Raji (cell line): Measurements from ENCODE around the gene MLANA.

Experiments
- POLR2A ChIP-seq: IDR thresholded peaks from 2 replicates; pipeline ENCODE4 v1.6.1; 2011; ENCODE audit warnings: low read depth, low read length, control low read depth; ENCODE audit not compliant: insufficient read depth

MLANA gene, protein sequence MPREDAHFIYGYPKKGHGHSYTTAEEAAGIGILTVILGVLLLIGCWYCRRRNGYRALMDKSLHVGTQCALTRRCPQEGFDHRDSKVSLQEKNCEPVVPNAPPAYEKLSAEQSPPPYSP

DNA sequence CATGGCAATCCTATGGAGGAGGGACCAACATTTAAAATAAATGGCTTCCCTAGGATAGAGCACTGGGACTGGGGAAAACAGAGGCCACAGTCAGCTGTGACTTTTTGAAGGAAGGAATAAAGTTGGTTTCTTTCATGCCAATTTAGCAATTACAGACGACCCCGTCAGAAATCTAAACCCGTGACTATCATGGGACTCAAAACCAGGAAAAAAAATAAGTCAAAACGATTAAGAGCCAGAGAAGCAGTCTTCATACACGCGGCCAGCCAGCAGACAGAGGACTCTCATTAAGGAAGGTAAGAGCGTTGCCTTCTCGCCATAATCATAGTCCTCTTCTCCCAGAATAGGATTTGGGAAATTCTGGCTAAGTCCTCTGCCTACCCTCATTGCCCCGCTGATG is at the start of gene MLANA:
MLANA (plus strand) TSS at position 249 of the 400 bp plus-strand sequence. CDS start 1,586 bp downstream, outside the sequence.
- TF ChIP-seq POLR2A, result no peak

DNA sequence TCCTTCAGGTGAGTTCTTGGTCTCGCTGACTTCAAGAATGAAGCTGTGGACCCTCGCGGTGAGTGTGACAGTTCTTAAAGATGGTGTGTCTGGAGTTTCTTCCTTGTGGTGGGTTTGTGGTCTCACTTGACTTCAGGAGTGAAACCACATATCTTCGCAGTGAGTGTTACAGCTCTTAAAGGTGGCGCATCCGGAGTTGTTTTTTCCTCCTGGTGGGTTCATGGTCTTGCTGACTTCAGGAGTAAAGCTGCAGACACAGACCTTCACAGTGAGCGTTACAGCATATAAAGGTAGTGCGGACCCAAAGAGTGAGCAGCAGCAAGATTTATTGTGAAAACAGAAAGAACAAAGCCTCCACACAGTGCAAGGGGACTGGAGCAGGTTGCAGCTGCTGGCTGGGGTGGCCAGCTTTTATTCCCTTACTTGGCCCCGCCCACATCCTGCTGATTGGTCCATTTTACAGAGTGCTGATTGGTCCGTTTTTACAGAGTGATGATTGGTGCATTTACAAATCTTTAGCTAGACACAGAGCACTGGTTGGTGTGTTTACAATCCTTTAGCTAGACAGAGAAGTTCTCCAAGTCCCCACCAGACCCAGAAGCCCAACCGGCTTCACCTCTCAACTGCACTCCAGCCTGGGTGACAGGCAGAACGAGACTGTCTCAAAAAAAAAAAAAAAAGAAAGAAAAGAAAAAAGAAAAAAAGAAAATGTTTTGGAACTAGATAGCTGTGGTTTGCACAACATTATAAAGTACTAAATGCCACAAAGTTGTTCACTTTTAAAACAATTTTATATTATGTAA is 48.7 kb upstream of the MLANA start:
- TF ChIP-seq POLR2A, result no peak

- TF ChIP-seq POLR2A, result no peak
These were observed 47.5 kb upstream of the MLANA start for GRCh38 chr9:5842929-5843793.

GRCh38 chr9:5843794-5844471 is 46.8 kb upstream of the MLANA start:
- no peak for TF ChIP-seq POLR2A

- no peak for TF ChIP-seq POLR2A
These were observed 45.5 kb upstream of the MLANA start for GRCh38 chr9:5845157-5845531.

GRCh38 chr9:5846096-5846495 is 44.6 kb upstream of the MLANA start:
- no peak for TF ChIP-seq POLR2A

DNA sequence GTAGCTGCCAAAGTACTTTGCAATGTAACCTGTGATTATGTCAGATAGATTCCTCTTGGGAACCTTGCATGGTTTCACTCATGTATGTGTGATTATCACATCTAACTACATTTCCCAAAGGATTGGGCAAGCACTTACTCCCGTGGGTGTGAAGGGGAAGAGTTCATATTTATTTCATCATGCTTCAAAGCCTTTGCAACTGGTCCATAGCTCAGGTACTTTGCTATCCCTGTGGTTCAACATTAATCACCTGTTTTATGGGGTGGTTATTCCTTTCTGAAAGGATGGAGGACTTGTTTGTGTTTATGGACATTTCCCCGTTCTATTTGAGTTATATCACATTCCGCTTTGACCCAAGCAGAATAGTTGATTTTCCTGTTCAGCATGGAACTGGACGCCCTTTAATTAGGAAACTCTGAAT is 44.2 kb upstream of the MLANA start:
- no peak for TF ChIP-seq POLR2A

- no peak for TF ChIP-seq POLR2A
These were observed 42.3 kb upstream of the MLANA start for GRCh38 chr9:5848372-5848882.

DNA sequence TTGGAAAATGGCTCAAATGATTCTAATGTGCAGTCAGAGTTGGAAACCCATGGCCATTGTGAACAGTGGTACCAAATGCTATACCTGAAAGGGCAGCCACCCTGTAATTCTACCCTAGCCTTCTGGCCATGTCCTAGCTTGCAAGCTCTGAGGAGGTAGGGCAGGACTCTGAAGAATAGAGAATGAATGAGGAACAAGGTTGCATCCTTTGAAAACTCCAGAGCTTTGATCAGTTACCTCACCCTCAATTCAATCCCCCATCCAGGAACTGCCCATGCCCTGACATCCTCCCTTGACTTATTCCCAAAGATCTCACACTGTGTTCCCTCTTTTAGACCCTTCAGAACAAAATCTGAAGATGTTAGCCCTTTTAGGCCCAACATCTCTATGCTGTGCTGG is 40.0 kb upstream of the MLANA start:
- no peak for TF ChIP-seq POLR2A

GRCh38 chr9:5851445-5851844 is 39.2 kb upstream of the MLANA start:
- TF ChIP-seq POLR2A, result no peak

- no peak for TF ChIP-seq POLR2A
These were observed 37.7 kb upstream of the MLANA start for GRCh38 chr9:5852987-5853386.

GRCh38 chr9:5853617-5854016 is 37.1 kb upstream of the MLANA start:
- no peak for TF ChIP-seq POLR2A

DNA sequence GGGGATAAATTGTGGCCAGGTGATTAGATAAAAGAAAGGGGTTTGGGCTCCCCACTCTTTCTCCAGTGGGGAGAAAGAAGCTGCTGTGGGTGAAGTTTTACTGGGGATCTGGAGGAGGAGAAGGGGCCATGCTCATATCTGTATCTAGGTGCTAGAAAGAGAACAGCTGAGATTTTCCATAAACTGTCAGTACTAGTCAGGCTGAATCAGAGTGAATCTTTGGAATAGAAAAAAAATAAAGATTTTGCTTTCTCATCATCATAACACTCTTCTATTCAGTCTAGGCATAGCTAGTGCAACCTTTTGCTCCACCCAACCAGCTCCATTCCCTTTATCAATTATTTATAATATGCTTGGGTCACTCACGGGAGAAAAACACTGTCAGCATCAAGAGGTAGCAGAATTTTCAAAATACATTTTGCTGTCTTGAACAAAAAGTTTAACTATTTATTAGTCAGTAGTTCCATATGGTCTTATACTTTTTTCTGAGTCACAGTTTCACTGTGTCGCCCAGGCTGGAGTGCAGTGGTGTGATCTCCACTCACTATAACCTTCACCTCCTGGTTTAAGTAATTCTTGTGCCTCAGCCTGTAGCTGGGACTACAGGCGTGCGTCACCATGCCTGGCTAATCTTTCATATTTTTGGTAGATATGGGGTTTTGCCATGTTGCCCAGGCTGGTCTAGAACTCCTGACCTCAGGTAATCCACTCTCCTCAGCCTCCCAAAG is 36.5 kb upstream of the MLANA start:
- TF ChIP-seq POLR2A, result no peak

GRCh38 chr9:5857928-5858327 is 32.8 kb upstream of the MLANA start:
- no peak for TF ChIP-seq POLR2A
